NCI-H187 treated with DMSO at 0.1 percent for 48 hours (cell line): ENCODE data around the gene CREB5.
"Not testable (repeated sequence)": the region's sequence is repeated elsewhere in the genome, so short reads cannot be mapped to it uniquely, and the experiment has no call there.

Experiments
- DNase-seq: peaks from one replicate; lab custom pipeline; 2025; lab: John Stamatoyannopoulos, UW

Gene CREB5, protein sequence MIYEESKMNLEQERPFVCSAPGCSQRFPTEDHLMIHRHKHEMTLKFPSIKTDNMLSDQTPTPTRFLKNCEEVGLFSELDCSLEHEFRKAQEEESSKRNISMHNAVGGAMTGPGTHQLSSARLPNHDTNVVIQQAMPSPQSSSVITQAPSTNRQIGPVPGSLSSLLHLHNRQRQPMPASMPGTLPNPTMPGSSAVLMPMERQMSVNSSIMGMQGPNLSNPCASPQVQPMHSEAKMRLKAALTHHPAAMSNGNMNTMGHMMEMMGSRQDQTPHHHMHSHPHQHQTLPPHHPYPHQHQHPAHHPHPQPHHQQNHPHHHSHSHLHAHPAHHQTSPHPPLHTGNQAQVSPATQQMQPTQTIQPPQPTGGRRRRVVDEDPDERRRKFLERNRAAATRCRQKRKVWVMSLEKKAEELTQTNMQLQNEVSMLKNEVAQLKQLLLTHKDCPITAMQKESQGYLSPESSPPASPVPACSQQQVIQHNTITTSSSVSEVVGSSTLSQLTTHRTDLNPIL

DNA sequence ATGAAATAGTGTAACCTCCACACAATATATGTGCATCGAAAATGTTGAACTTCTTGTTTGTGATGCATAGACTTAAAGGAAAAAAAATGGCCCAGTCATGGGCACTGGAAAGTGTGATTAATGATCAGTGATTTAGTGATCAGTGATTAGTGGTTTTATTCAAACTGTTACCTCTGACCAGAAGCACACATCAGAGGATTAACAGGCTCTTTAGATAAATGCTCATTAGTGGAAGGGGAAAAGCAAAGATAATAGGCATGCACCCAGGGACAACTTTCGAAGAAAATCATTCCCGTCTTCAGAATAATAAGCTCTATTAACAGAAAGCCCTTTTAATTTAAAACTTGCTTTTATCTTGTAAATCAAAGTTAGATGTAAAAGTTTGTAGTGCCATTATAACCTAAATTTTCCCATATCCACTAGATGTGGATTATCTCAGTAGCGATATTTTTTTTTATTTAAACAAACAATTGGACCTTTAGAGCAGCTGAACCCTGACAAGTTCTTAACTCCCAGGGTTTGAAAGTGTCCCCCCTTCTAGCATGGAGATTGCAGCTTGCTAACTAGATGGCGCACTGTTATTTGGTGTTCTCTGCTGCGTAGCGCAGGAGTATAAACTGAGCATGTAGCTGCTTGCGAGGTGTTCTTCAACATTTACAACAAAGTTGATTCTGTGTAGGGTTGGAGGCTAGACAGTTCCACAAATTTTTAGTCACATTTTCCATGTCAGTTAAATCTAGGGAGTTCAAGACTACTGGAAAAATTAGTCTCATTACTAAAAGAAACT is at the start of gene CREB5:
CREB5 (plus strand) TSS at position 643 of the 787 bp plus-strand sequence. CDS start 397 bp downstream, outside the sequence.
- DNase-seq: no peak

DNA sequence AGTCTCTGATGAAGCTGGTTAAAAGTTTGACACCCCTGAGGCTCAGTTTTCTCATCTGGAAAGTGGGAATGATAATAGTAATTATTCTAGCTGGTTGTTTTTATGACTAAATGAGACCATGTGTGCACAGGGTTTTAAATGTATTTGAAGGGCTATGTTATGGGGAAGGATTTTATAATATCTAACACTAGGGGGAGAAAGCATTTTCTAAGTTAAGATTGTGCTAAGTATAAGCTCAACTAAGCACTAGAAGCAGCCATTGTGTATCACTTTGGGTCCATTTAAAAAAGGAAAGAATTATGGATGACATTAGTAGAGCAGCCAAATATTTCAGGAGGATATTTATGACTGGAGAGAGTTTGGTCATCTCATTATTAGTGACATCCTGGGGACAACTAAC is 49.5 kb upstream of the CREB5 start:
- no peak for DNase-seq

DNA sequence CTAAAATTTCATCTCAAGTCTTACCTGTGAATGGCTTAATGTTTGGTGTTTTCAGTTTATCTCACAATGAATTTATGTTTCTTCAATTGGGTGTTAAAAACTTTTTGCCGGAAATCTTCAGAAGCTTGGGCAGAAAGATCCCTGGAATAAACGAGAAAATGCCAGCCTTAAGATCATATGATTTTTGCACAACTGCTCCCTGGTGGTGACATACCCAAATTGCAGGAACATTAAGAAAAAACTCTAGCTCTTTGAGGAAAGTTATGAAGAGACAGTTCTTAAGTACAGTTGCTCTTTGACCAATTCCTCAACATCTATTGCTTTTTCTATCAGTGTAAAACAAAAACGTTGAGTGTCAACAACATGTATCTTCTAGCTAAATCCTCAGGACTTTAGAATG is 48.2 kb upstream of the CREB5 start:
- no peak for DNase-seq

DNA sequence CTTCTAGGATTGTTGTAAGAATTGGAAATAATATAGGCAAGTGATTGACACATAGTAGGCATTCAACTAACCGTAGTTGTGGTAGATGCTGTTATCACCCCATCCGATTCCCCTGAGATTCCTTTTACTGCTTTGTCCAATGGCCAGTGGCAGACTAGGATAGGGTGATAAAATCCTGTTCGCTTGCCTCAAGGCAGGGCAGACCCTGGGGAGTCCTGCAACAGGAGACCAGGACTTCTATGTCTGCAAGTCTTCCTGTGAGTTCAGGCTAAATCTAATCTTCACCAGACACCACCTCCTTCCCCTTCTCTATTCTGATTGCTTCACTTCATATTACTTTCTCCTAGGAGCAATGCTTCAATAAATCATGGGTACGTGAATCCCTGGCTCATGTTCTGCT is 42.8 kb upstream of the CREB5 start:
- DNase-seq: no peak

DNA sequence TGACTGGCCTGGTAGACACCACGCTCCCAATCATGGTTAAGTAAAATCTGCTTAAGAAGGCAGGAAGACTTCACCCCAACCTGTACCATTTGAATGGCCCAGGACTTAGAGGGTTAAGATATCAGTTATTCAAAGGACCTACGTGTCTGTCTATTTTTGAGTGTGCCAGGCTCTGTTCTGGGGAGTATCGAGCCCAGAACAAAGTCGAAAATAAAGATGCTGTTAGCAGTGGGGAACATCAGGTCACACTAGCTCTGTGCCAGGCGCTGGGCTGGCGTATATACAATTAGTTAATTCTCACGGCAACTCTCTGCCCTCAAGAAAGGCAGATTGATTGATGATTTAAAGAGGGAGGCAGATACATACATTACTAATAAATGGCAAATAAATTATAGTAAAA is 40.5 kb upstream of the CREB5 start:
- no peak for DNase-seq

DNA sequence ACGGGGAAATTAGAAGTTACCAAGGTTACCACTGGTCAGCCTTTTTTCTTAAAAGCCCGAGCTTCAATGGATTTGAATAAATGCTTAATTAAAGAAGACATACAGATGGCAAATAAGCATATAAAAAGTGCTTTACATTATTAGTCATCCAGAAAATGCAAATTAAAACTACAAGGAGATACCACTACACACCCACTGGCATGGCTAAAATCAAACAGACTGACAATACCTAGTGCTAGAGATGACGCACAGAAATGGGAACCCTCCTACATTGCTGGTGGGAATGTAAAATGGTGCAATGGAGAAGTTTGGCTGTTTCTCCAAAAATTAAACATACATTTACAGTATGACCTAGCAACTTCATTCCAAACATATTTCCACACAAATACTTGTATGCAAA is 38.3 kb upstream of the CREB5 start:
- no peak for DNase-seq

DNA sequence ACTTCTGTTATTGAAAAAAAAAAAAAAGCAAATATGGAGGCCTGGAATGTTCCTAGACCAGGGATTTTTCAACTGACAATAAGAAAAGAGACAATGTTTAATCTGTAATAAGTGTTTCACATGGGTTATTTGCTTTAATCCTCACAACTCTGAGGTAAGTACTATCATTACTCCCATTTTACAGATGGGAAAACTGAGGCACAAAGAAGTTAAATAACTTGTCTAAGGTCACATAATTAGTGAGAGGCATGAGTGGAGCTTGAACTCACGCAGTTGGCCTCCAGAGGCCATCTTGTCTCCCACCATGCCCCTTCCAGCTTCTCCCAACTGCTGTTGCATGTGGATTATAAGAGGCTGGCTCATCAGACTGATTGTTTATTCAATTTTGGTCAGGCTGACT is 36.6 kb upstream of the CREB5 start:
- DNase-seq: no peak

DNA sequence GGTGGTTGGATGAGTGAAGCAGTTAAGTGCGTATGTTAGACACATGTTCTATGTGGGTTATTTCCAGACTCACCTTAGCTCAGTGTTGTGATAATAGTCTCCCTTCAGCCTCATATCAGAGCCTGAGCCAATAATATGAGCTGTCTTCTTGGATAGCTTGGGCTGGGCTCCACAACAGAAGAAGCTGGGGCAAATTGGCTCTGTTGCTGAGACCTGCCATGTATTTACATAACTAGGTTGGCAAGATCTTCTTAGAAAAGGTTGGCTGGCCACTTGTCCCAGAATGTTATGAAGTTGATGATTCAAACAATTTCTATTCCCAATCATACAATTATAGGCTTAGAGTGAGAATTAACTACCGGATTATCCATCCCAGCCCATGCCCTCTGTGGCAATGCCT is 35.7 kb upstream of the CREB5 start:
- DNase-seq: no peak

DNA sequence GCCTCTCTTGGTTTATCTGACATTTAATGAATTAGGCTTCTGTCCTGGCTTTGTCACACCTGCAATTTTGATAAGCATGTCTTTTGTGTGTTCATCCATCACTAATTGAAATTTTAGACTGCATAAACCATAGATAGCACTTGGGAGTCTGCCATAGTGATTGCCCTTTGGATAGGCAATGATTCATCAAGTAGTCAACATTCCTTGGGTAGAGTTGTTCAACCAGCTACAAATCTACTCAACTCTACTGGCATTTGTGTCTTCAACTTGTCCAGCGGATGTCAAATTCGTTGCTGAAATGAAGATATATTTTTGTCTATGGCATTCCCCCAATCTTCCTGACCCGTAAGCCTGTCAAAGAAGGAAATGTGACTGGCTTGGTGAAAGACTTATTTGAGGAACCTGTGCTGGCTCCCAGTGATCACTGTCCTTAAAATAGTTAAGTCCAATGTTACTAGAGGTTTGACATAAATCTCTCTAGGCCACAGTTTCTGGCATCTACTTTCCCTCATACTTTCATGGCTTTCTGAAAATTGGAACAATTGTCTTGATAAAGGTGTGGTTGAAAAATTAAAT is 33.7 kb upstream of the CREB5 start:
- no peak for DNase-seq

DNA sequence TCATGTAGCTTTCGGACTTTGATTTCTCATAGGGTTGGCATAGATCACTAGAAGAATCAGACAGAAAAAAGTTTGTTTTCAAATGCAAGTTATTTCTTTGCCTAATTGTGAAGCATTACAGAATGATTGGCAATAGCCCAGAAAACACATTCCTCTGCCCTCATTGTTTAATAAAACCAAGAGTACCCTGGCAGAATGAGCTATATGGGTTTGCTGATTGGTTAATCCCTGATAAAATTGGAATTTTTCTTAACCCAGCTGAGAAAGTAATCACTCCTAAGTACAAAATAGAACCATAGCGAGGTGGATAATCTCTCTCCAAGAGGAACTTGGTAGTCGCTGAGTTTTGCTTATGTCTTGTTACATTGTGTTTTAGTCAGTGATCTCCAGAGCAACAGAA is 30.9 kb upstream of the CREB5 start:
- no peak for DNase-seq

DNA sequence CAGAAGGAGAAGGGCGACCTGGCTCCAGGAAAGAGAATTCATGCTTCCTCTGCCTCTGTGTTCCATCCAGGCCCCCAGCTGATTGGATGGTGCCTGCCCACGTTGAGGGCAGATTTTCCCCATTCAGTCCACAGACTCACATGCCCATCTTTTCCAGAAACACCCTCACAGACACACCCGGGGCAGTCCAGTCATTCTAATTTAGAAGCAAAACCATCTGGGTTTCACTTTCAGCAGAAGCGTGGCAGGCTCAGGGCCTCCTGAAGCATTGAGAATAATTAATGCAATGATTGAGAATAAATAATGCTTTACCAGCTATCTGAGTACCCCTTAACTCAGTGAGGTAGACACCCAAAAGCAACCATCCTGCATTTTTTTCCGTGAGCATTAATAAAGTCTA is 30.2 kb upstream of the CREB5 start:
- no peak for DNase-seq

DNA sequence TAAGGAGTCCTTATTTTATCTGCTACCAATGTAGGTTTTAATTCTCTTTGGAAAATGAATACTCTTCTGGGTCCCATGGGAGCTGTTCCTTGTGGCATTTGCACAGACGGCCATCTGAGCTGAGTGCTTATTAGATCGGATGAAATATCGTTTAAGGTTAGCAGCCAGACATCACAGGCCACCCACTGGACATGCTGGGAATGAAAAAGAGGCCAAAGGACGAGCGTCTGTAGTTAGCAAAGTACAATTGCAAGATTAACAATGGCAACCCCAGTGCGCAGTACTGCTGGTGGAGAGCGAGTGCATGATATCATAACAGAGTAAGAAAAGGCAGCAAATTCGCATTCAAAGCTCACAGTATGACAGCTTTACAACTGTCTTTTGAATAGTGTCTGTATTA is 28.3 kb upstream of the CREB5 start:
- DNase-seq: no peak

DNA sequence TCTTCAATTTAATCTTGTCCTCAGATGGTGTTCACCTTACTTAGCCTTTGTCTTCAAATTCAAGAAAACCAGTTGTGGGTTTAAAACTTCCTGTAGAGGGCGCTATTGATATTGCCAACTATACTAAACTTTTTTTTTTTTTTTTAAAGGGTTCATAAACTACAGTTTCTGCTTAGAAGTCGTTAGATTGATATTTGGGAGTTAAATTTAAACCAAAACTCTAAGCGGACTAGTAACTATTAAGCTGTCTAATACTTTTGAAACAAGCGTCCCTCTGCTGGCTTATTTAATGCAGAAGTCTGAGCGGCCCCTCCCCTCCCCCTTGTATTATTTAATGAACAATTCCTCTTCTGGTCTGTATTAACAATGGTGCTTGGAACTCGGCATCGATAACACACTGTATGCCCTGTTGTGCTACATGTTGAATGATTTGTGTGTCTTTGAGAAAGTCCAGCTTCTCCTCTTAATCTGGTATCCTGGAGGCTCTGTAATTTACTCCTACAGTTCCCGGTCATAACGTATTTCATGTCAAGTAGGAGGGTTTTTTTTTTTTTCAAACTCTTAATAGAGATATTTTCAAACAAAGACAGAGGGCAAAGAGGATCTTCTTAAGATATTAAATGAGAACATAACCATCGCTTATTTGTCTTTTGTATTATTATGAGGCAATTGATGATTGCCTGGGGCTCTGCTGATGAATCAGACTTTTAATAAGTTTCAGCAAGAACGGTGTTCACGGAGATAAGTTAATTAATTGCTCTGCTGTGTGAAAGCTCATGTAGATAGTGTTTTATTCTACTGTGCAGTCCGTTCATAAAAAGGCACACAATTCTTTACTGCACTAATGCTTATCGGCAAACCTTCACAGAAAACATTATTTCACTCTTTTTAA is 22.6 kb upstream of the CREB5 start:
- DNase-seq: no peak

DNA sequence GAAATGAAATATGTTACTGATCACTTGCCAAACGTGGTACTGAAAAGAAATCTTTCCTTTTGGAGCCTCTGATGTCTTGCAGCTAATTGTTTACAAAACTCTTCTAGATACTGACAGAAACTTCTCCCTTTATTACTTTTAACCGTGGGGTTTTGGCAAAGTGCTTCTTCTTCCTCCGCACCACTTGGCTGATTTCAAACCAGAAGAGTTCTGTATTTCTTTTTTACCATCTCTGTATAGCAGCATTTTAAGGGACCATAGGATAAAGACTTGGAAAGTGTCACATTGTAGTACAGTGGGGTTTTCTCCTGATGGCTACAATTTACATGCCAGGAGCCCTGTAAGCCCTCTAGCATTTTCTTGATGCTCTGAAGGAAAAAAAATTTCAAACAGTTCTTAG is 21.9 kb upstream of the CREB5 start:
- no peak for DNase-seq

DNA sequence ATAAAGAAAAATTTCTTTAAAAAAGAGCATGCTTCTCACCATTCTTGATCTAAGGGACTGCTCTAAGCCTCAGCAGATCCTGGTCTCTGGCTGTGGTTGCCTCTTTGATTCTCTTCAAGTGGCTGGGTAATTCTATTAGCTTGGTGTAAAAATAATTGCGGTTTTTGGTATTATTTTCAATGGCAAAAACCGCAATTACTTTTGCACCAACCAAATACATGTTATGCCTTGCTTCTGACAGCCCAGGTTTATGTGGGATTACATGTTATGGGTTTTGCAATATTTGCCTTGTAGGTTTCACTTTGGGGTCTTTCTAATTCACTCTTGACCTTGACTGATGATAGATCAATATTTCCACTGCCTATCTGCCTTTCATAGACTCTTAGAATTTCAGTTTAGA is 20.0 kb upstream of the CREB5 start:
- no peak for DNase-seq

DNA sequence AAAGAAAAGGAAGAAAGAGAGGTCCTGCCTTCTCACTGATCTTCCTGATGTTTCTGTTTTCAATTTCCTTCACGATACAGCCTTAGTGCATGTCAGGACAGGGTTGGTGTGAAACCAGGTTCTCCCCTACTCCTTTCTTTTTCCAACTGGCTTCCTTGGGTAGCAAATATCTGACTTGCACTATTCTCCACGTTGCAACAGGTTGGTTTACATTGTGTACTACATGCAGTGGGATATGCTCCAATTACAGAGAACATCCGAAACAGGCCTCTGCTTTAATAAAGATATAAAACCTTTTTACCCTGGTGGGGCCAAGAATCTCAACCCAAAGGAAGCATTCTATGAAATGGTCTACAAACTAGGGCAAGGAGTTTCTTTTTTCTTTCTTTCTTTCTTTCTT is 16.9 kb upstream of the CREB5 start:
- DNase-seq: no peak

DNA sequence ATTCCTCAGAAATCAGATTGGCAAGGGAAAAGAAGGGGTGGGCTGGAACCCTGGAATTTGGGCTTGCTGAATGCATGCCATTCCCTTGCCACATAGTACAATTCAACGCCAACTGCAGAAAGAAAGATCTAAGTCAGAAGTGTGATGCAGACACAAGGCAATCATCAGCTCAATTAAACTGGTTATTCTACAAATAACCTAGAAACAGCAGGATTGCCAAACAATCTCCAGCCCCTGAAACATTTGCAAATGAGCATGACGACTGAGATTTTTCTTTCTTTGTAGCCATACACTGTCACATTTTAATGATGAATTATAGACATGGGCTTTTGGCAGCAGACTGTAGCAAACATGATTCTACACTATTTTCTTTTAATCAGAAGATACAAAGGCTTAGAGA is 16.5 kb upstream of the CREB5 start:
- no peak for DNase-seq

DNA sequence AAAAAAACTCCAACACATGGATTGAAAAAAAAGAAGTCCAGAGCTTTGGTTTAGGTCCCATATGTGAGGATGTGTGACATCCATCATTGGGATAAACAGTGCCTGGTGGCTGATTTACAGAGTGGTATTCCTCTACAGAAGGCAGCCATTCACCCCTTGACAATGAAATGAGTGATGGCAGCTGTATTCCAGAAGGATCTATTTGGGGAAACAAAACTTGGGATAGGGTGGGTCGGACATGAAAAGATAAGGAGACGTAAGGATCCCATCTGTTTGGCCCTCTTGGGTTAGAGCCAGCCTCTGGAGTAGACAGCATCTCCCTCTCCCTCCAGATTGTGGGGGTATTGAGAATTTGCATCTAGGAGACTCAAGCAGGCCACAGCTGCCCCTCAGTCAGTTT is 15.2 kb upstream of the CREB5 start:
- DNase-seq: no peak

DNA sequence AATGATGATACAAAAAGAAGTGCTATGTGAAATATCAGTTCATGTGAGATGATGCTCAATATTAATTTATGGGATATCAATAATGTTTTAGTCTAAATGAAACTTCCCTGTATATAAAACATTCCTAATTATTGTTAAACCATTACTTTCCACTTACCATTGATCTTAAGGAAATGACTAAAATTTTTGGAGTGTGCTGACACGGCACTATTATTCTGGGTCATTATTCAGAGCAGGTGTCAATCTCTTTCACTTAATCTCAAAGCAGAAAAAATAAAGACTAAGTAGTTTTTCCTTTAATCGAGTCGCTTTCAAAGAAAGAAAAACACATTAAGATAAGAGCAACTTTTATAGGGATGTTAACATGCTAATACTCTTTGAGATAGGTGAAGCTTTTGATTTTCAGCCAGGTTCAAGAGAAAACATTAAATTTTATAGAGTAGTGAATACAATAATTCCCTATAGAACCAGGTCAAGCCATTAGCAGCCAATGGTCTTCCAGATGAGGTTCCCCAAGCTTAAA is 11.4 kb upstream of the CREB5 start:
- no peak for DNase-seq

DNA sequence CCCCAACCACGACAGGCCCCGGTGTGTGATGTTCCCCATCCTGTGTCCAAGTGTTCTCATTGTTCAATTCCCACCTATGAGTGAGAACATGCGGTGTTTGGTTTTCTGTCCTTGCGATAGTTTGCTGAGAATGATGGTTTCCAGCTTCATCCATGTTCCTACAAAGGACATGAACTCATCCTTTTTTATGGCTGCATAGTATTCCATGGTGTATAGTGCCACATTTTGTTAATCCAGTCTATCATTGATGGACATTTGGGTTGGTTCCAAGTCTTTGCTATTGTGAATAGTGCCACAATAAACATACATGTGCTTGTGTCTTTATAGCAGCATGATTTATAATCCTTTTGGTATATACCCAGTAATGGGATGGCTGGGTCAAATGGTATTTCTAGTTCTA is 10.8 kb upstream of the CREB5 start:
- not testable (repeated sequence) for DNase-seq

DNA sequence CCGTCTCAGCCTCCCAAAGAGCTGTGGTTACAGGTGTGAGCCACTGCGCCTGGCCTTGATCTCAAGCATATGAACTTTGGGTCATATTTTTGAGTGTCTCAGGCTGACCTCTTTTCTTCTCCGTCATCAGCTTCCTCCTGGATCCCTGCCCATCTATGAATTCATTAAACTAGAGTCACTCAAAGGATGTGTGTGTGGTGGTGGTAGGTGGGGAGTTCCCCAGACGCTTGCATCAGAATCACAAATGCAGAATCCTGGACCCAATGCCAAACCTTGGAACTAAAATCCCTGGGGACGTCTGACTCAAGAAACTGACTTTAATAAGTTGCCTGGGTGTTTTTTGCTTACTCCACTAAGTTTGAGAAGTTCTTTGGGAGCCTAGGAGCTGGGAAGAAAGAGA is 6.7 kb upstream of the CREB5 start:
- no peak for DNase-seq

DNA sequence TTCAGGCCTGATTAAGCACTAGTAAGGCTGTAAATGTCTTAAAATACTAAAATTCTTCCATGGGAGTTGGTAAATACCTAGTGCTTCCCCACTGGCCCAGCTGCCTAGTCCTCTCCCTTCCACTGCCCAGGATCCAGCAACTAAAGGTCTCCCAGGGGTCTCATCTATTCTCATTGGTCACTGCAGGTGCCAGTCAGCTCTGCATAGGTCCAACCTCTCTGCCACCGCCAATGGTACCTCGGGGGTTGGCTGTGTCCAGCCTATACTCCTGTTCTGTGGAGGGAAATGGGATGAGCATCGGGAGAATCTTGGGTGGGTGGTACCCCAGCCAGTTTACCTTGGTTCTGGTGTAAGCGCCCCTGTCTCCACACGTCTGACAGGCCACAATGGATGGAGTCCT is 6.1 kb upstream of the CREB5 start:
- DNase-seq: no peak
